ENCODE data around the gene SUSD2.

- TF ChIP-seq JUN (CRISPR knock-in tag; IDR thresholded peaks at IDR 0.05) (no peak), NR3C1 (CRISPR knock-in tag; conservative IDR thresholded peaks at IDR 0.05; ENCODE audit: low read depth) (no peak), TCF7 (CRISPR knock-in tag; IDR thresholded peaks at IDR 0.05; ENCODE audit: low read depth) (no peak), CTCF (IDR thresholded peaks at IDR 0.05) (no peak), TP53 (CRISPR knock-in tag; IDR thresholded peaks at IDR 0.05) (no peak), ZNF121 (CRISPR knock-in tag; IDR thresholded peaks at IDR 0.05) (no peak), MAX (CRISPR knock-in tag; IDR thresholded peaks at IDR 0.05) (no peak), USF2 (CRISPR knock-in tag; IDR thresholded peaks at IDR 0.05) (no peak), CBFB (CRISPR knock-in tag; IDR thresholded peaks at IDR 0.05; ENCODE audit: low read depth) (no peak), ZBTB21 (CRISPR knock-in tag; IDR thresholded peaks at IDR 0.05; ENCODE audit: borderline replicate concordance) (no peak)
Measured at GRCh38 chr22:24171822-24172221, 9.5 kb upstream of the SUSD2 start.

Data from WTC11 (cell line).